Fibroblast of villous mesenchyme (primary cell): ENCODE measurements around the gene TOMM6. TPM values are rescaled to one million over a fixed set of nuclear protein-coding genes. Genes with fewer than 3 reads are reported as not detected.
A peak's percentile ranks its signal among the peaks of the same experiment; 100 is the strongest.
"Not testable (repeated sequence)": the region's sequence is repeated elsewhere in the genome, so short reads cannot be mapped to it uniquely, and the experiment has no call there.

Source experiments
- DNase-seq: peaks from one replicate; pipeline ENCODE4 v3.0.0-alpha.2; 2010; ENCODE audit warnings: low read depth
- H3K4me3 ChIP-seq: 2 replicates; pipeline ENCODE4 v1.5.1; 2011; ENCODE audit warnings: low read depth, mild to moderate bottlenecking, low read length
- total RNA-seq: library from RNA; depleted of rRNA; stranded (reverse); fragments of >200 nt; gene quantifications from 2 replicates; pipeline ENCODE4 v1.2.3, GENCODE V29; 2012
- TF ChIP-seq, protein P1 (sequence below): IDR thresholded peaks from 2 replicates; pipeline ENCODE4 v1.5.1; 2012; ENCODE audit warnings: low read depth, mild to moderate bottlenecking, low read length; ENCODE audit not compliant: insufficient read depth

The TOMM6 gene
- total RNA-seq, 1 donor, result 70.0 TPM

DNA sequence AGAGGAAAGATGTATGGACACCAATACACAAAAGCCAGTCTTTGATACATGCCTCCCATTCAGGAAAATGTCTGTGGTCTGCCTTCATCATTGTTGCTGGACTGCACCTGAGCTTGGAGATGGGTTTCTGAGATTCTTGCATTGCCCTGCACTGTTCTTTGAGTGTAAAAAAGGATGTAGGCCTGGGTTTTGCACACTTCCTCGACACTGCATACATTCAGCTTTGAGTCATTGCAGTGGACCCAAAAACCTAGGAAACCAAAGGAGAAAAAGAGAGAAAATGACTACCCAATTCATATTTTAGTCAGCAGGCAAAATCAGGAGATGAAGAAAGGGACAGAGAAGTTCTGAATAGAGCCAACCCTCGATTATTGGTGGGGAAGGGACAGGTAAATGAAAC, 9.0 kb downstream of the TOMM6 start:
- no peak overlapping the region for H3K4me3 ChIP-seq
- no peak for DNase-seq
- TF ChIP-seq, protein P1, sequence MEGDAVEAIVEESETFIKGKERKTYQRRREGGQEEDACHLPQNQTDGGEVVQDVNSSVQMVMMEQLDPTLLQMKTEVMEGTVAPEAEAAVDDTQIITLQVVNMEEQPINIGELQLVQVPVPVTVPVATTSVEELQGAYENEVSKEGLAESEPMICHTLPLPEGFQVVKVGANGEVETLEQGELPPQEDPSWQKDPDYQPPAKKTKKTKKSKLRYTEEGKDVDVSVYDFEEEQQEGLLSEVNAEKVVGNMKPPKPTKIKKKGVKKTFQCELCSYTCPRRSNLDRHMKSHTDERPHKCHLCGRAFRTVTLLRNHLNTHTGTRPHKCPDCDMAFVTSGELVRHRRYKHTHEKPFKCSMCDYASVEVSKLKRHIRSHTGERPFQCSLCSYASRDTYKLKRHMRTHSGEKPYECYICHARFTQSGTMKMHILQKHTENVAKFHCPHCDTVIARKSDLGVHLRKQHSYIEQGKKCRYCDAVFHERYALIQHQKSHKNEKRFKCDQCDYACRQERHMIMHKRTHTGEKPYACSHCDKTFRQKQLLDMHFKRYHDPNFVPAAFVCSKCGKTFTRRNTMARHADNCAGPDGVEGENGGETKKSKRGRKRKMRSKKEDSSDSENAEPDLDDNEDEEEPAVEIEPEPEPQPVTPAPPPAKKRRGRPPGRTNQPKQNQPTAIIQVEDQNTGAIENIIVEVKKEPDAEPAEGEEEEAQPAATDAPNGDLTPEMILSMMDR, result no peak

DNA sequence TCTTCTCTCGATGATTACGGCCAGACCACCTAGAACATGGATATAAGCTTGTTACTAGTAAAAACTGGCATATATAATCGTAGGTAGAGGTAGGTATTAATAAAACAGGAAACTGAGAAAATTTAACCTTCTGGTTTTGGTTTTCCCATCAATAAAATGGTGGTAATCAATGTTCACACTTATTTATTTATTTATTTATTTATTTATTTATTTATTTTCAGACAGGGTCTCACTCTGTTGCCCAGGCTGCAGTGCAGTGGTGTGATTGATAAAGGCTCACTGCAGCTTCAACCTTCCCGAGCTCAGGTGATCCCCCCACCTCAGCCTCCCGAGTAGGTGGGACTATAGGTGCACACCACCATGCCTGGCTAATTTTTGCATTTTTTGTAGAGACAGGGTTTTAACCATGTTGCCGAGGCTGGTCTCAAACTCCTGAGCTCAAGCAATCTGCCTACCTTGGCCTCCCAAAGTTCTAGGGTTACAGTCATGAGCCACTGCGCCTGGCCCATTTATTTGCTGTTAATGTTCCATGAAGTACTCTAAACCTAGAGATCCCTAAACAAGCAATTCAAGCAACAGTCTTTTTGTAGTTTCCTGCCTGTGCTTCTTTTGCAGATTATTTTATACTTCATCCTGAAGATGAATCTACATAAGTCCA, 11.5 kb downstream of the TOMM6 start:
- TF ChIP-seq, protein P1, result no peak
- H3K4me3 ChIP-seq, result no peak overlapping the region
- DNase-seq, result no peak

DNA sequence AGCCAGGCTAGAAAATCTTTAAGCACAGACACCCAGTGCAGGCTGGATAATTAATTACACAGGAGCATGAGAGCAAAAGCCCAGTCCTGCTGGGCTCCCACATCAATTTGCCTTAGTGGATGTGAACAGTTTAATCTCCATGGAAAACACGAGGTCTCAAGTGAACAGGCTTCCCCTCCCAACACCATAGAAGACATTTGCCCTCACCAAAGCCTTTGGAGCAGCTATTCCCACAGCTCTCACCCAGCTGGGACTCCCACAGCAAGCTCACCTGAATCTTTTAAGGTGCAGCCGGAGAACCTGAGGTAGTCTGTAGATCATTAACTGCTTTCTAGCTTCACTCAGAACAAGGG, 12.0 kb downstream of the TOMM6 start:
- no peak overlapping the region for H3K4me3 ChIP-seq
- TF ChIP-seq, protein P1, result no peak
- no peak for DNase-seq

DNA sequence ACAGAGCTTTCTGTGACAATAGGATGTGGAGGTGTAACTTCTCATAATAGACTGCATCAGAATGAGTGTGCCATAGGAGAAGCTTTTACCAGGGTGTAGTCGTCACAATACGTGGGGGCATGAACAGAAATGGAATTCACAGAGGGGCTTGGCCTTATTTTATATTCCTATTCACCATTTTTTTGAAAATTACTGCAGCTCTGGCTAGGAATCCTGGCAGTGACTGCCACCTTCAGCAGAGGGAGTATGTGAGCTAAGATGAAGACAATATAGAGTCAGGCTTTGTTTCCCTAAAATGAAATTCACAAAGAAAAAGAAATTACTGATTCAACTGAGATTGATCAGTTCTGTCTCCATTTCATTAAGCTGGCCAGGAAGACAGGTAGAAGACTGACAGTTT, 13.9 kb downstream of the TOMM6 start:
- peak; percentile 18 for DNase-seq
- H3K4me3 ChIP-seq, result no peak overlapping the region
- TF ChIP-seq, protein P1, result peak; percentile 63

DNA sequence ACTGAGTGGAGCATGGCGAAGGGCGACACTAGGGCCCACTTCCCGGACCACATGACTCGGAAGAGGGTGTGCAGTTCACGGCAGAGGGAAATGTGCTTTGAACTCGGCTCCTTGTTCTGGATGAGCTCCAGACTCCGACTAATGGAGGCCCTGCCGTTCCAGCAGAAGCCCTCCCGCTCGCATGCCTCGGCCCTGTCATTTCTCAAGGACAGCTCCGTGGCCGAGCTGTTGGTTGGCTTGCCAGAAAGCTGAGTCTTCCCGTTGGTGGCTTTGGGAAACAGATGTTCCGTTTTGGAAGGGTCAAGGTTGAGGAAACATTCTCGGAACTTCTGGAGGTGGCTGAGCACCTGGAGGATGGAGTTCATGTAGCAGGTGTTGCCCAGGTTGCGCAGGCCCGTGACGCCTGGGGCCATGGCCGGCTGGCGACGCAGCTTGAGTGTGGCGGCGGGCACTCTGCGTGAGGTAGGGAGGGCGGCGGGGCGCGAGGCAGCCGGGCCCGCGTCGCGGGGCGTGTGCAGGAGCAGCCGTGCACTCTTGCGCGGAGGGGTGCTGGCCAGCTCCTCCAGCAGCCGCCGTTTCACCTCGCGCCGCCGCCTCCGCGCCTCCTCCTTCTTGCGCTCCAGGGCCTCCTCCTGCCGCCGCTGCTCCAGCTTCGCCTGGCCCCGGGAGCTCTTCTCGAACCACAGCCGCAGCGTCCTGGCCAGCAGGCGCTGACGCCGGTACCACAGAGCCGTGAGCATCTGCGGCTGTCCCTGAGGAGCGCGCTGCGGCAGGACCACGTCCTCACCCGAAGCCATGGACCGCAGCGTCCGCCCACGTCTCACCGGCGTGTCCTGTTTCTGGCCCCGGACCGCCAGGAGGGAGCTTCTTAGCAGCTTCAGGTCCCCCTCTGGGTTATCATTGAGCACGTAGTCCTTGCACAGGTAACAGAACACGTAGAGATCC, 18.6 kb downstream of the TOMM6 start:
- no peak overlapping the region for H3K4me3 ChIP-seq
- TF ChIP-seq, protein P1, result no peak
- DNase-seq, result no peak

DNA sequence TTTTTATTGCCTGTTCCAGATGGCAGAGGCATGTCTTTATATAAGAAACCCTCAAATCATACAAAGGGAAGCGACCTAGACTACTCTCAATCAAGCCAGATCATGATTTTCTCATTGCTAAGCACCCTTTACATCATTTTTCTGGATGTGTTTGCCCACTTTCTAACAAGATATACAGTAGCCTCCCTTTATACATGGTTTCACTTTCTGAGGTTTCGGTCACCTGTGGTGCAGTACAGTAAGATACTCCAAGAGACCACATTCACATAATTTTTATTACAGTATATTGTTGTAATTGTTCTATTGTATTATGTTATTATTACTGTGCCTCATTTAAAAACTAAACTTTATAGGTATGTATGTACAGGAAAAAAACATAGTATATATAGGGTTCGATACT, 23.6 kb downstream of the TOMM6 start:
- H3K4me3 ChIP-seq, result no peak overlapping the region
- TF ChIP-seq, protein P1, result no peak
- no peak for DNase-seq

DNA sequence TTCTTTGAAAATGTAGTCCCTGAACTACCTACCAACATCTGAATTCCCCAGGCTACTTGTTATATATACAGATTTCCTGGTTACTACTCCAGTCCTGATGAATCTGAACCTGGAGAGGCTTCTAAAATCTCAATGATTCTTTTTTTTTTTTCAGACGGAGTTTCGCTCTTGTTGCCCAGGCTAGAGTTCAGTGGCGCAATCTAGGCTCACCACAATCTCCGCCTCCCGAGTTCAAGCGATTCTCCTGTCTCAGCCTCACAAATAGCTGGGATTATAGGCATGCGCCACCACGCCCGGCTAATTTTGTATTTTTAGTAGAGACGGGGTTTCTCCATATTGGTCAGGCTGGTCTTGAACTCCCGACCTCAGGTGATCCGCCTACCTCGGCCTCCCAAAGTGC, 24.5 kb downstream of the TOMM6 start:
- not testable (repeated sequence) for H3K4me3 ChIP-seq, DNase-seq
